Inflammatory macrophage treated with lipopolysaccharide for 1 hour (primary cell): ENCODE results near the gene LAMTOR5.

Experiments
- DNase-seq, 2 donors: peaks; one replicate each; pipeline ENCODE4 v3.0.0-alpha.2; 2020 to 2022

Gene LAMTOR5

DNA sequence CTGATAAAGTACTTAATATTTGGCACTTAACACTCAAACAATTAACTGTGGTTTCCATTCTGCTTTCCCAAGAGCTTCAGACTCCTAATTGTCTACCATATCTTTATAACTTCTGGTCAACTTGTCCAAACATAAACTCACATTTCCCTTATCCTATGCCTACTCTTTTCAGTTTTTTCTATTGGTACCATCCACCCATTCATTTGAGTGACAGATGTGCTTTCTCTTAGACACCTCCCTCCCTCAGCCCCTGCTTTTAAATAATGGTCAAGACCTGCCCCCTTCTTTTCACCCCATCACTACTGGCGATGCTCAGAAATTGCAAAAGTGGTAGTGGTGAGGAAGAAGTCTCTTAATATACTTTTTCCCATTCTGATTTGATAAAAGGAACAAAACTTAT, 22.1 kb downstream of the LAMTOR5 start:
- no peak for DNase-seq

DNA sequence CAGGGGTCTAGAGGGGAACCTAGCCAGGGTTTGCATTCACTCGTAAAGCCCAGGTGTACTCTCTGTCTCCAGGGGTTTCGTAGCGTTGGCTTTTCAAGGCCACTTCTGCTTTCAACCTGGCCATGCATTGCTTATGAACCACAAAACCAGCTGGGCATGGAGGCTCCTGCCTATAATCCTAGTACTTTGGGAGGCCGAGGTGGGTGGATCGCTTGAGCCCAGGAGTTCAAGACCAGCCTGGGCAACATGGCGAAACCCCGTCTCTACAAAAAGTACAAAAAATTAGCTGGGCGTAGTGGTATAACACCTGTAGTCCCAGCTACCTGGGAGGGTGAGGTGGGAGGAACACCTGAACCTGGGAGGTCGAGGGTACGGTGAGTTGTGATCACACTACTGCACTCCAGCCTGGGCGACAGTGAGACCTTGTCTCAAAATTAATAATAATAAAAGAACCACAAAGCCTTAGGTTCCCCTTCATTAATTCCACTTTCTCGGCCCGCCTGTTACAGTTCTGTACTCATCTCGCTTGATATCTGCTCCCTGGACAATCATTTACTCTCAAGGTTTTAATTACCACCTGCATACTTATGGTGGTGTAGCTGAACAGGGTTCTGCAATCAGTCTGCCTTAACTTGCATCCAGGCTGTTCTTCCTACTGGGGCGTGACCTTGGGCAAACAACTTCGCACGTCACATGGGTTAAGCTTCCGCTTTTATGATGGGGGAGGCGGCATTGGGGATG, 22.7 kb downstream of the LAMTOR5 start:
- no peak for DNase-seq

GRCh38 chr1:110383251-110383990, 24.1 kb downstream of the LAMTOR5 start:
- no peak for DNase-seq

DNA sequence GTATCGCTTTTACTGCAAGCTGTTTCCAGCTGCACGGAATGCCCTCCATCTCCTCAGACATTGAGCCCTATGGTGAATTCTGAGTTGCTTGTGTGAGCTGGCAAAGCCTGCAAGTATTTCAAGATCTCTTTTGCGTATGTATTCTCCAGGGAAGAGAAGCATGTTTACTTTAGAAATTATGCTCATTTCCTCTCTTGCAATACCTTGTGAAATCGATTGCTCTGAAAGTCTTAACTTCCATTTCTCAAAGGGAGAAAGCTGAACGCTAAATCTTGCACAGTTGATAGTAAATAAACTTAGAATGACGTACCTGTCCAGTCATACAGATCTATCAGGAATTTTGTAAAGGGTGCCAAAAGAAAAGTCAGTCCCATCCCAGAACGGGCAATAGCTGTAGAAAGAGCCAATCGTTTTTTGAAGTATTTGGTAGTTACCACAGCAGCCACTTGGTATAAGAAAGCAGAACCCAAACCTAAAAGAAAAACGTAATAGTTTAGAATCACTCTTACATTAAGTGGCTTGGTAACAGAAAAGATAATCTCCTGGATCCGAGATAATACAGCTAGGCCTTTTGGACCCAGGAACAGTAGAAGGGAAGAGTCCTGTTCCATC, 26.7 kb downstream of the LAMTOR5 start:
- peak; percentile 58 to 61 for DNase-seq

DNA sequence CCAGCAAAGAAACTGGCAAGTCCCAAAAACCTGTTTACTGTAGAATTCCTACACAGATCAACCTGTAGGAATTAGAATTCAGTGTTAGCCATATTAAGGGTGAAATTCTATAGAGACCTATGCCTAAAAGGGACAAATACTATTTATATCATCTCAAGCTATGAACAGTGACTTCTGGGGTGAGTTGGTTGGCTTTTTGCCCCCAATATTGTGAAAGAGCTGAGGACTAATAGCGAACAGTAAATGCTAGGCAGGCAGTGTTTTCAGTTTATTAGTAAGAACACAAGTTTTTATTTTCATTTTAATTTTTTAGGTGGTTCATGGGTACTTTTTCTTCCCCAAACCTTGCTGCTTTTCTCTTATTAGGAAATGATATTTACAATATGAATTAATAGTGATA, 32.0 kb downstream of the LAMTOR5 start:
- DNase-seq, result no peak

DNA sequence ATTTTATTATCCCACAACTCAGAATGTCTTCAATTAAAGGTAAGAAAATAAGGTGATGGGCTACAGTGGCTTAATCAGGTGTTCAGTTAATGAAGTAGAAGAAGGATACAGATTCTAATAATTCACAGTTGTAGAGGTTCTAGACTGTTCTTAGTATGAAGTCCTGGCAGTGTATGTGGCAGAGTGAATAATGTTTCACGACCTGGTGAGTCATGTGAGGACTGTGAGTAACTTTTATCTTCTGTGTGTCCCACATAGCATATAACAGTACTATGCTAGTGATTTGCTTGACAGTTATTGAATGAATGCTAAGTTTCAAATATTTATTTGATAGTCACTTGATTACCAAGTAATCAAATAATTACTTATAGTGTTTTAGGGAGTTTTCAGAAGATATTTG, 36.7 kb downstream of the LAMTOR5 start:
- DNase-seq, result no peak

- no peak for DNase-seq
Observed at GRCh38 chr1:110364221-110364620, 43.3 kb downstream of the LAMTOR5 start.

DNA sequence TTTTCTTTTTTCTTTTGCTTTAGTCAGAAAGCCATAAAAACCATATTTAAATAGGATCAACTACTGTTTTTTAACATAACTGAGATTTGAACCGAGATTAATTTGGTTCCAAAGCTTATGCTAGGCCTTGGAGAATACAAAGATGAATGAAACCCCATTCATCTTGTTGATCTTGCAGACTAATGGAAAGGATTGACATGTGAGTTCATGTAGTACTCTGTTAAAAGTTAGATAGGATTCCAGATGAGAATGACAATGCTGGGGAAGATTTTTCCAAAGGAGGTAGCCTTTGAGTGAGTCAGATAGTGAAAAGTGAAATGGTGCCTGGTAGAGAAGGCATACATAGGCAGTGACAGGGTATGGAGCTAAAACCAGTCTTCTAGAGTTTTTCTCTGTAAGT, 45.6 kb downstream of the LAMTOR5 start:
- DNase-seq, result no peak

GRCh38 chr1:110360431-110360830, 47.1 kb downstream of the LAMTOR5 start:
- peak; percentile 31 to 37 for DNase-seq

DNA sequence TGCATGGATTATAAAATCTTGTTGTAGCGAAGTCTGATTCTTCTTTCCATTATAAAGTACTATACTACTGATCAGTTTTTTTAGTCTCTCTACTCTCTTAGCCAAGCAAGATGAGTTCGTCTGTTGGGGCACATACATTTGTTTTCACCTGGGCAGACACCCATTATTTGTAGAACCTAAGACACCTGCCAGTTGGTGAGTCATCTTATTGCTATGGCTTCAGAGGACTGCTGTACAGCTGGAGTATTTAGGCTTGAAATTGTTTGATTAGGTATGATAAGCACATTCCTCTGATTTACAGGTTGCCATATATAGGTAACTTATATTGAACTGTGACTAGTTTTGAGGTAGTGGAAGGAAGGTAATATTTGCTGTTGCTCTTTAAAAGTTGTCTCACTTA, 51.1 kb downstream of the LAMTOR5 start:
- DNase-seq, result no peak

GRCh38 chr1:110355321-110355720, 52.2 kb downstream of the LAMTOR5 start:
- no peak for DNase-seq
